ENCODE results near the gene SYTL2.

DNA sequence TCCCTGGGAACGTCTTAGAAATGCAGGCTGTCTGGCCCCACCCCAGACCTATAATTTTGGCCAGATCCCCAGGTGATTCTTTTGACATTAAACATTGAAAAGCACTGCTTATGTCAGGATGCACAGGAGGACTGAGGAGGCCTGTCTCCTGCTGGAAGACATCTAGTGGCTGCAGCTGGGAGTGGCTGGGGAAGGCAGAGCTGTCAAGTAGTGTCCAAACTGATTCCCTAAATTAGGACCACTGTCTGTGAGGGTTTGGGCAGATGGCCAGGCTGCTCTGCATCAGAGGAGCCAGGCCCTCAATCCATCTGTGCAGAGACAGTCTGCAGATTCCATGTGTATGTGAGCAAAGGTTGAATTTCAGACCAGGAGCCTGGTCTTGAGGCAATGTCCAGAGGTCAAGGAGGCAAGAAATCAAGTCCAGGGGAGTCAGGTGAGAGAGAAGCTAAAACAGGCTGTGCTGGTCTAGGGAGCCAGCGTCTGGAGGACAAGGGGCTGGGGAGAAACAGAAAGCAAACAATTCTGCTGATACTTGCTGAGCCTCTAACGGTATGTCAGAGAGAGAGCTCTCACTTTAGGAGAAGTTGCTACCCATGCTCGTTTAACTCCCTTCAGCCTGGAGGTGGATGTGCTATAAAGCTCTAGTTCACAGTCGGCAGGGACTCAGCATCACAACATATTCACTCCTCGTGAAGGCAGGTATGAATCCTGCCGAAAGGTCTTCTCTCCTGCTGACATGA is 15.3 kb upstream of the SYTL2 start:
- TF ChIP-seq TAF1 (IDR thresholded peaks at IDR 0.05; ENCODE audit: low read depth, low read length): no peak
- no peak for TF ChIP-seq POLR2A (IDR thresholded peaks at IDR 0.05; ENCODE audit: low read depth, low read length)
- TF ChIP-seq POLR2AphosphoS5 (IDR thresholded peaks at IDR 0.05; ENCODE audit: low read depth, low read length): no peak

Measured in GM12891 (cell line).